NCI-H2171 (cell line): ENCODE results near the gene PLCL1.

Source experiments
- DNase-seq: peaks from one replicate; lab custom pipeline; 2025; lab: John Stamatoyannopoulos, UW

Gene PLCL1

GRCh38 chr2:197888321-197888720 is 83.9 kb downstream of the PLCL1 start:
- no peak for DNase-seq

- DNase-seq = no peak
Observed at GRCh38 chr2:197889041-197889440, 84.6 kb downstream of the PLCL1 start.

GRCh38 chr2:197890168-197890567 is 85.8 kb downstream of the PLCL1 start:
- no peak for DNase-seq

GRCh38 chr2:197891897-197892442 is 87.6 kb downstream of the PLCL1 start:
- DNase-seq = no peak

GRCh38 chr2:197893403-197894177 is 89.2 kb downstream of the PLCL1 start:
- DNase-seq = no peak

- no peak for DNase-seq
Observed at GRCh38 chr2:197894751-197895274, 90.4 kb downstream of the PLCL1 start.

GRCh38 chr2:197897960-197898678 is 93.7 kb downstream of the PLCL1 start:
- DNase-seq = no peak

- no peak for DNase-seq
Observed at GRCh38 chr2:197904446-197904845, 100.1 kb downstream of the PLCL1 start.

DNA sequence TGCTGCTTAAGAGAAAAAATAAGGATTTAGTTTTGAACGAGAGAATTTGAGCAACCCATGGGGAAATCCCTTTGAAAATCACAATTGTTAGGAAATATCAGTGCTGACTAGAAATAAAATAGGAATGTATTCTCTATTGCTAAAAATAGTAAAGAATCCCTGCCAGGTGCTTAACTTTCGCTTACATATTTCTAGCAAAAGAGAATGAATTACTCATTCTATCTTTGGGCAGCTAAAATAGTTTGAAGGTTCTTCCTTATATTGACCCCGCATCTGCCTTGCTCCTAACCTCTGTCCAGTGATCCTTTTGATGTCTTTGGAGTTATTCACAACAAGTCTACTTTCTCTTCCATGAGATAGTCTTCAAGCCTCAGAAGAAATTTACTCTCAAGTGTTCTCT is 103.8 kb downstream of the PLCL1 start:
- DNase-seq = no peak

GRCh38 chr2:197908990-197909776 is 104.8 kb downstream of the PLCL1 start:
- no peak for DNase-seq

- no peak for DNase-seq
Observed at GRCh38 chr2:197911667-197912066, 107.3 kb downstream of the PLCL1 start.

DNA sequence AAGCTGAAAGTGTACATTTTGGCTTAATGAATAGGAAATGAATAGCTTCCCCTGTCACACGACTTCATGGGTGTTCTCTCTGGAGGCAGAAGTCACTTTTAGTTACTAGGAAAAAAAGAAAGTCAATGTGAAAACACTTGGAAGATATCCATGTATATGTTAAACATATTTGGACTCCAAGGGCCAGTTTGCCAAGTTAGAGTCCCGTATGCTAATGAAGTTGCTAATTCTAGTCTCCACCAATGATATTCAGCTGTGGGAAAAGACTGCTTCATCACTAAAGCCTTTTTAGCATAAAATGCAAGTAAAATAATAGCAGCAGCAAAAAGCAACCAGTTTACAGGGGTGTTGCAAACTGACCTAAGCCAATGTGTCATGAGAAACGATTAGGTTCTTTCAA is 108.7 kb downstream of the PLCL1 start:
- DNase-seq = no peak

- DNase-seq = no peak
Observed at GRCh38 chr2:197914778-197915177, 110.4 kb downstream of the PLCL1 start.

DNA sequence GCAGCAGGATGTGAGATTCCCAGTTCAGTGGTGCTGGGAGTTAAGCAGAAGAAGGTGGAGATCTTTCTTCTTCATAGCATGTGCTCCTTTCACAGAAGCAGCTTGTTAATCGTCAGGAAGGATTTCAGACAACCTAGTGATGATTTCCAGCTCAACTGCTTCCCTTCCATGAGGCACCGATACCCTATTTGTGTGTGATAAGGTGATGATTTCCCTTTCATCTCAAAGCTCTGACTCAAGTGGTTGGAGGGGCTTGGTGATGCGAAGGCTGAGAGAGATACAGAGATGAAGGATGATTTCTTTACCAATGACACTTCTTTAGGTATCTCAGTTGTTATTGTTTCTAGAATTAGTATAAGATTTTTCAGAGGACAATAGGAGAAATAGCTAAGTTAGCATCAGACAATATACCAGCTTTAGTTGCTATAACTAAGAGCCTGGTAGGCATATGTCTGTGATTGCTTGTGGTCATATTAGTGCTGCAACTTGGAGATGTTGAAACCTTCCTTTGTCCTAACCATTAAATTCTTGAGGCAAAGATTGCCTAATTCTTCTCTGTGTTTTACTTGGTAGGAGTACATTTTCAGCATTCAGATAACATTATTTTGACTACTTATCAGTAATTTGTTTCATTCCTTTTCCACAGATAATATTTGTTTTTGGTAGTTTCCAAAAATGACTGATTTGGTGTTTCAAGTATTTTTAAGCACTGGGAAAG is 111.3 kb downstream of the PLCL1 start:
- no peak for DNase-seq

DNA sequence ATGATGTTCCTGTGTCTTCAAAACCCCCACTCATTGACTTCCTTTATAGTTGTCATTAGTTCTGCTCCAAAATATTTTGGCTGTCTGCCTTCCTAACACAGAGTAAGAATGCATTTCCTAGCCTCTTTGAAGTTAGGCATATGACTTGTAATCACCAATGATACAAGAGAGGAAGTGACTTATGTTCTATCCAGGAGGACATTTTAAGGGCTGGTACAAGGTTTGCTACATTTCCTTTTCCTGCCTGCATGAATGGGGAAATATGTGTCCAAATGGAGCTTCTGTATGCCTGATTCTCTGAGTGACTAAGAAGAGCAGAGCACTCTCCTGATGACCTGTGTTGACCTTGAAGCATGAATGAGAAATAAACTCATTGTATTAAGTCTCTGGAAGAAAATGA is 115.1 kb downstream of the PLCL1 start:
- DNase-seq = no peak

DNA sequence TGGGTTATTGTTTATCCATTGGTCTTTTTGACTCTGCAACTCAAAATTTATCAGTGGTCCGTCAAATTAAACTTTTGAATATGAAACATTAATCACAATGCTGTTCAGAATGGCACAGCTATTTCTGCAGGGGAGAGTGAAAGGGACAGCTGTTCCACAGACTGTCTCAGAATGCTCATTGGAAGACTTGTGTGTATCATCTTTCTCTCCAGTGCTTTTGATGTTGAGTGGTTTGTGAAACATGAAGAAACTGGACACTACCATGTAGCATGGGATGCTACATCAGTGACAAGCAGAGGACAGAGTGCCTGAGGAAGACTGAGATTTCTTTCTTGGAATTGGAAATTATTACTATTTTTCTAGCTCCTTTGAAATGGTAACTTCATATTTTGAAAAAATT is 115.7 kb downstream of the PLCL1 start:
- DNase-seq = no peak

DNA sequence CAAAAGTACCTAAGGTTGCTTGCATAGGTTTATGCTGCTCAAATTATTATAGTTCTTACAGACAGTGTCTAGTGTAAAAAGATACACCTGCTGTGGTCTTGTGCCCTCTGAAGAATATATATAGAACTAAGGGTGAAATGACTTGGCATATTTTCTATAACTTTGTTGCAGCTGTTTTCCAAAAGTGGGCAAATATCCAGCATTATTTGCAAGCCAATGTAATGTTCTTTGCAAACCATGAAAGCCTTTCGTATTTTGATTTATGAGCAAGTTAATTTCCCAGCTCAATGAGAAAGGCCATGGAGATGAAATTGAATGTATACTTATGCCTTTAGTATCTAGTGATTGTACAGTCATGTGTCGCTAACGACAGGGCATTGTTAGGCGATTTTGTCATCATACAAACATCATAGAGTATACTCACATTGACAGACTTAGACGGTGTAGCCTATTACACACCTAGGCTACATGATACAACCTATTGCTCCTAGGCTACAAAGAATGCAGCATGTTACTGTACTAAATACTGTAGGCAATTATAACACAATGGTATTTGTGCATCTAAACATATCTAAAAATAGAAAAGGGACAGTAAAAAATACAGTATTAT is 116.3 kb downstream of the PLCL1 start:
- DNase-seq = no peak

- DNase-seq = no peak
Observed at GRCh38 chr2:197924483-197924882, 120.1 kb downstream of the PLCL1 start.

DNA sequence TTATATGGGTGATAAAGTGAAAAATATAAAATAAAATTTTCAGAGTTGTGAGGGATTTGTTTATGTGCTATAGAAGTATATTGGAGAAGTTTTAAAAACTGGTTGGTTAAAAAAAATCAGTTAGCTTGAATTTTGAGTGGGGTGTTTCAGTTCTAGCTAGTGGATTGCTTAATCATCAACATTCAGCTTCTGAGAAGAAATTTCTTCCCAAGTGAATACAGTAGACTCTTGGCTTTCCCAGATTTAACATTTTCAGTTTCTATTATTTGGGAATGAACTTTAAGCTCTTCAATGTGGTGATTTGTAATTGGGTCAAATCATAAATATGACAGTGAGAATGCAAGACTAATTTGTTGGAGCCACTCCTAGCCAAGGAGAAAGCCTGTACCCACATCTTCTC is 120.8 kb downstream of the PLCL1 start:
- no peak for DNase-seq

- DNase-seq = no peak
Observed at GRCh38 chr2:197925976-197926375, 121.6 kb downstream of the PLCL1 start.

DNA sequence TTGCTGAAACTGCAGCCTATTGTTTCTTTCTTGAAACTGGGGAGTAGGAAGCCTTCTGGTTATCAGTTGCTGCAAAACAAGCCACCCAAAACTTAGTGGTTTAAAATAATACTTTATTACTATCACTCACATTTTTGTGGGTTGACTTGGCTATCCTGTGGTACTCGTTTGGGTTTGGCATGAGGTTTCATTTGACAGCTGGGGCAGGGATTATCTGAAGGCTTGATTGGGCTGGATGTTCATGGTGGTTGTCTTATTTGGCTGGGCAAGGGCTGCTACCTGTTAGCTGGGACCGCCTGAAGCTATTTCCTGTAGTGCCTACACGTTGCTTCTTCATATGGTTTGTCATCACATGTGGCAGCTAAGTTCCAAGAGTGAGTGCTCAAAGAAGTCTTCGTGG is 122.3 kb downstream of the PLCL1 start:
- DNase-seq = no peak
